Mononuclear cell (primary cell): ENCODE measurements around the gene AIDA. TPM values are rescaled to one million over a fixed set of nuclear protein-coding genes. Genes with fewer than 3 reads are reported as not detected.

Experiments used
- H3K27me3 ChIP-seq: 2 replicates; pipeline ENCODE4 v1.6.0; 2011; ENCODE audit warnings: low read length, control low read depth; ENCODE audit not compliant: insufficient read depth
- H3K4me1 ChIP-seq: 2 replicates; pipeline ENCODE4 v1.5.1; 2011; ENCODE audit warnings: mild to moderate bottlenecking, low read length, control low read depth; ENCODE audit not compliant: insufficient read depth
- H3K4me3 ChIP-seq: 2 replicates; pipeline ENCODE4 v1.5.1; 2011; ENCODE audit warnings: mild to moderate bottlenecking, low read length, moderate library complexity
- H3K9me3 ChIP-seq: 2 replicates; pipeline ENCODE4 v1.5.1; 2011; ENCODE audit warnings: low read depth, mild to moderate bottlenecking, control low read depth, low read length
- total RNA-seq: library from RNA; depleted of rRNA; stranded (reverse); fragments of >200 nt; gene quantifications from one replicate; pipeline ENCODE4 v1.2.3, GENCODE V29; 2012

Gene AIDA
- total RNA-seq, 1 donor = 22.6 TPM

DNA sequence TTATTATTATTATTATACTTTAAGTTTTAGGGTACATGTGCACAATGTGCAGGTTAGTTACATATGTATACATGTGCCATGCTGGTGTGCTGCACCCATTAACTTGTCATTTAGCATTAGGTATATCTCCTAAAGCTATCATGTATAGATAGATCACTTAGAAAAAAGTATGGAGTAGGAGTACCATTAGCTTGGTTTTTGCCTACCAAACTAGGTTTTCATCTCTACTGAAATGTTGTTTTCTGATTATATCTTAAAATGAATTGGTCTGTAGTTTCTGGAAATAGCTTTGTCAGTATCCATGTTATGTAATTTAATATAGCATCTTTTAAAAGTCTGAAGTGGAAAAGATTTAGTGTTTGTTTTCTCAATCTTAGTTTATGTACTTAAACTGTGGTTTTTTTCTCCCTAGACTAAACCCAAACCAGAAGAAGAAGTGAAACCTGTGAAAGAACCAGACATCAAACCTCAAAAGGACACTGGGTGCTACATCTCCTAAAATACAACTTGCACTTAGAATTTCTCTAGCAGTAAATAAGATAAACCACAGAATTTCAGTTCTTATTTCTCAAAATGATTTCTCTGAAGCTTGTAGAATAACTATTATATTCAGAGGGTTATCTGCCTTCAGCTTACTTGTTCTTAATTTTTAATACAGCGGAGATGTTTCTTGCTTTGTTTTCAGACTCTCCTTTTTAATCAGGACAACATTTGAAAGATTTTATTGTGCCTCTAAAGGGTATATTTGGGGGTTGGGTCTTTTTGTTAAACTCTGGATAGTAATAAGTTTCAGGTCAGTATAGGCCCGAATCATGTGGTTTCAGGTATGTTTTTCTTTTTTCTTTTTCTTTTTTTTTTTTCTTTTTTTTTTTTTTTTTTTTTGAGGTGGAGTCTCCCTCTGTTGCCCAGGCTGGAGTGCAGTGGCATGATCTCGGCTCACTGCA lies 20.2 kb upstream of the AIDA start:
- Histone ChIP-seq H3K4me3 (no peak overlapping the region), H3K4me1 (peaks cover 14% of the 10 kb centered on the region), H3K27me3 (no peaks in the 10 kb centered on the region), H3K9me3 (no peaks in the 10 kb centered on the region)

DNA sequence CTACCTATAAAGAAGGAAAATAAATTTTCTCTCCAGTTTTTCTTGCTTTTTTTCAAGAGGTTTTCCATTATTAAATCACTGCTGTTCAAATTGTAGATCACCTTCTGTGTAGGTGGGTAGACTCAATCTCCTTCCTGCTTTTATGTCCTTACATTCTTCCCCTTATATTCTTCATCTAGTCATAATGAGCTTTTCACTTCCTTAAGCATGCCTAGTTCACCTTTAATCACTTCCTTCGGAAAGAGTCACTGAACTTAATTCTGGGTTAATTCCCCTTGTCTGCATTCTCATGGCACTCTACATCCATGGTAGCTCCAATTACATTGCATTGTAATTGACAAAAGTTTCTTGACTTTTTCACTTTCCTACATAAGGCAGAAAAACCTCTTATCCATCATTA lies 18.6 kb upstream of the AIDA start:
- Histone ChIP-seq H3K27me3 (no peaks in the 10 kb centered on the region), H3K9me3 (no peaks in the 10 kb centered on the region), H3K4me3 (no peak overlapping the region), H3K4me1 (peaks cover 7% of the 10 kb centered on the region)

DNA sequence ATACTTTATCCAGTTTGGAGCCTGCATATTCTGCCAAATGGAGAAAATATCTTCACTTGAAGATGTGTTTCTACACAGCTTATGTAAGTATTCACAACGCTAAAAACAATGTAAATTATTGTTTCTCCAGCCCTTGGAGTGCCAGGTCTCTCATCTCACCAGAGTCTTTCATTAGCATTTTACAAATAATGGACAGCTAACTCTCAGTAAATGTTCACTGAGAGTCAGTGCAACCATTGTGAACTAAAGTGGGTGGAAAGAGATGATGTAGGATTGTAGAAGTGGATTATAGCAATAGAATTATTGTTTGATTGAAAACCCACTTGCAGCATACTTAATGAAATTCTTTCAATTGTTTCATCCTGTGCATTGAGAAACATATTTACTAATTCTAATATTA lies 16.5 kb upstream of the AIDA start:
- peaks cover 4% of the 10 kb centered on the region for H3K4me1 ChIP-seq
- H3K4me3 ChIP-seq = no peak overlapping the region
- H3K9me3 ChIP-seq = no peaks in the 10 kb centered on the region
- no peaks in the 10 kb centered on the region for H3K27me3 ChIP-seq

DNA sequence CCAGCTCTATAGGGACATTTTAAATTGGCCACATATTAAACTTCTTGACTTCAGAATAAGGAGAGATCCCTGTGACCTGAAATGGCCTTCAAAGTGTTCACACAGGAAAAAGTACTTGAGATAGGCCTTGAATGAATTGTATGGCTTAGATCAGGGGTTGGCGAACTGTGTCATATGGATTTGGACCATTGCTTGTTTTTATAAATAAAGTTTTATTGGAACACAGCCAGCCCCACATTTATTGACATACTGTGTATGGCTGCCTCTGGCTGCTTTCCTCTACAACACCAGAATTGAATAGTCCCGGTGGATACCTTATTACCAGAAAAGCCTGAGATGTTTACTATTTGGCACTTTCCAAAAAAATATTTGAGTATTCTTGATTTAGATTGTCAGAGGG lies 4.1 kb upstream of the AIDA start:
- Histone ChIP-seq H3K4me1 (peaks cover 14% of the 10 kb centered on the region), H3K9me3 (no peaks in the 10 kb centered on the region), H3K4me3 (no peak overlapping the region)

DNA sequence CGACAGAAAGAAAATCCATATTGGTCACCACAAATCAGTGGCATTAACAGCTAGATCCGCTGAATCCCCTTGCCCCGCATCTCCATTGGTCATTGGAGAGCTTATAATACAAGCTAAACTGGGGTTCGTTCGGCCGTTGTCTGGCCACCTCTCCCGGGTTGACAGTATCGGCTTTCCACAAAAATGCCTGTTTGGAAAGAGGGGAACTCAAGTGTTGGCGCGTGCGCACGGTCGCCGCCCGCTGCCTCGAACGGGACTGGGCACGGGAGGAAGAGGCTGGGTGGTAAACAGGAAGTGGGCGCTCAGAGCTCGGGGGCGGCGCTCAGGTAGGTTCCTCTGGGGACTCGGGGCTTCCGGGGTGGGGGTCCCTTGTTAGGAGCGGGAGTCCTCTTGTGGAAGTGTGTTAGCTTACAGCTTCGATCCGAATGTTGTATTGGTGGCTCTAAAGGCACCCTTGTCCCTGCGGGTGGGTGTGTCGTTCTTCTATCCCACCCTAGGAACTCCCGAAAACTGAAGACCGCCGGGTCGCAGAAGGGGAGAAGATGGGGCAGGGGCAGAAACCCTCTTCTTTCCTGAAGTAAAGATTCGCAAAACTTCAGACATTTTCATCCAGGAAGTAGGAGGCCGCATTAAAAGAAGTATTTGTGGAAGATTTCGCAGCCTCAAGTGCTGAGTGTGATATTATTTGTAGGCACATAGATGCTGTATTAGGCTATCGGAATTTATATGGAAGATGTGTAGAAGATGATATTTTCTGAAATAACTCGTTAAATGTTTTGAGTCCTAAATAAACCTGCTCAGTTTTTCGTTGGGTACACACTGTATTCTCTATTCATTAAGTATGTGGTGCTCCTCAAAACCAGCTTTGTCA lies 1.0 kb upstream of the AIDA start:
- H3K9me3 ChIP-seq = no peaks in the 10 kb centered on the region
- H3K4me1 ChIP-seq = peaks cover 37% of the 10 kb centered on the region
- no peaks in the 10 kb centered on the region for H3K27me3 ChIP-seq
- peak overlapping the region; percentile 91 for H3K4me3 ChIP-seq

More for the DNA sequence above, 4.1 kb upstream of the AIDA start:
- no peaks in the 10 kb centered on the region for H3K27me3 ChIP-seq

DNA sequence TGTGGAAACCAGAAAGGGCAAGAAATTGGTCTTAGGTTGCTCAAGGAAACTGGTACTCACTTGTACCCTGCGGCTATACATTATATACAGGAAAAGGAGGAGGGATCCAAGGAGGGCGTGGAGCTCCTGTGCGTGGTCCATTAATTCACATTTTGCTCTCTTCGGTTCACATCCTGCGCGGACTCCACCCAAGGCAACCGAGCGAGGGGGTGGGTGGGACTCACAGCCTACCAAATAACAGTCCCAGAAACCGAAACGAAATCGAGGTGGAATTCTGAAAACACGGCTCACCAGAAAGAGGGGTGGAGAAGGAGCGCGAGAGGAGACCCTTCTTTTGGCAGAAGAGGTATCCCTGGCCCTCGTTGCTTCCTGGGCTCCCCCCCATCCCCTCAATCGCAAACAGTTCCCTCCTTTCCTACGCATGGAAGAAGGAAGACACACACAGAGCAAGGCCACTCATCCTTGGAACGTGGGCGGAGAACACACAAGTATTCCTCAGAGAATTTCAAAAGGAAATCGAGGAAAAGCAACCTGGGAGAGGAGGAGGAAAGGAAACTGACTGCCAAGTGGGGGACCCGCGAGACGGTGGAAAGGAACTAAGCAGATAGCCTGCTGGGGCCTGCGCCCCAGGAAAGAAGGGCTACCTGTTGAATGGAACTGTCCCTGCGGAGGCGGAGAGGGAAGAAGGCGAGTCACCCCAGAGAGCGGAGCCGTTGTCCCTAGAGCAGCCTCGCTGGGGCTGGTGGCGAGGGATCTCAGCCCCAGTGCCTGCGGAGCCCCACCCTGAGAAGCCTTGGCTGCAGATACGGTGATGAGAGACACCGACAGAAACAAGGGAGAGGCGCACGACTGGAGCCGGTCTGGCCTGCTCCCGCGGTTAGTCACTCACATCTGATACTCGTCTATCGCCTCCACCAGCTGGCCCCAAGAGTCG lies 705 bp downstream of the AIDA start:
- no peaks in the 10 kb centered on the region for H3K9me3 ChIP-seq
- peak overlapping the region; percentile 91 for H3K4me3 ChIP-seq
- no peaks in the 10 kb centered on the region for H3K27me3 ChIP-seq
- H3K4me1 ChIP-seq = peaks cover 37% of the 10 kb centered on the region

DNA sequence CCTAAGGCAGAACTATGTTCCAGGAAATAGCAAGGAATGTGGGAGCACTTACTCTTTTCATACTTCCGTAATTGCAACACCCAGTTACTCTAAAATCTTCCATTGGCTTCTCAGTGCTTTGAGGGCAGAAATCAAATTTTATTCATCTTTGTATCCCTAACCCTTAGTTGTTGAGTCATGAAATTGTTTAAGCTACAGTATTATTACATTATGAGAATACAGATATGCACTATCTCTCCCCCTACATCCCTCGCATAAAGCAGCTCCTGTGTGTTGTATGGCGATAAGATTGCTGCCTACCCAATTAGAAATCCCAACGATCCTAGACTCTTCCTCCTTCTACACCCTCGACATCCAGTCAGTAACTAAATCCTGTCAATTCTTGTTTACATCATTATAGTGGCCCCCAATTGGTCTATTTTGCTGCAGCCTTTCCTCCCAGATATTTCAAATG lies 2.6 kb downstream of the AIDA start:
- Histone ChIP-seq H3K4me3 (no peak overlapping the region), H3K4me1 (peaks cover 32% of the 10 kb centered on the region), H3K27me3 (no peaks in the 10 kb centered on the region), H3K9me3 (no peaks in the 10 kb centered on the region)

DNA sequence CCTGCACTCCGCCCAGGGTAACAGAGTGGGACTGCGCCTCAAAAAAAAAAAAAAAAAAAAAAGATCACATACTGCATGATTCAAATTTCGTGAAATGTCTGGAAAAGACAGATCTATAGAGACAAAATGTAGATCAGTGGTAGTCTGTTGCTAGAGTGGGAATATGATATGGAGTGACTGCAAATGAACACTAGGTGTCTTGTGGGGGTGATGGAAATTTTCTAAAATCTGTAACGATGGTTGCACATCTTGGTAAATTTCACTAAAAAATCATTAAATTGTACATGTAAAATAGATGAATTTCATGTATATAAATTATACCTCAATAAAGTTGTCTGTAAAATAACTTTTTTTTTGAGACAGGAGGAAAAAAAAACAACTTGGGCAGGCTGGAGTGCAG lies 5.5 kb downstream of the AIDA start:
- peaks cover 22% of the 10 kb centered on the region for H3K4me1 ChIP-seq
- H3K27me3 ChIP-seq = no peaks in the 10 kb centered on the region
- no peaks in the 10 kb centered on the region for H3K9me3 ChIP-seq
- no peak overlapping the region for H3K4me3 ChIP-seq

DNA sequence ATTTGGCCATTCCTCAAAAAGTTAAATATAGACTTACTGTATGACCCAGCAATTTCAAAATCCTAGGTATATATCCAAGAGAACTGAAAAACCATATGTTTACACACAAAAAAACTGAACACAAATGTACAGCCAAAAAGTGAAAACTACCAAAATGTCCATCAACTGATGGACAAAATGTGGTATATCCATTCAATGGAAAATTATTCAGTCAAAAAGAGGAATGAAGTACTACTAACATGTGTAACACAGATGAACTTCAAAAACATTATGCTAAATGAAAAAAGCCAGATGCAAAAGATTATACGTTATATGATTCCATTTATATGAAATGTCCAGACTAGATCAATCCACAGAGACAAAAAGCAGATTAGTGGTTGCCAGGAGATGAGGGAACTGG lies 8.0 kb downstream of the AIDA start:
- Histone ChIP-seq H3K27me3 (no peaks in the 10 kb centered on the region), H3K4me3 (no peak overlapping the region), H3K9me3 (no peaks in the 10 kb centered on the region), H3K4me1 (peaks cover 4% of the 10 kb centered on the region)

DNA sequence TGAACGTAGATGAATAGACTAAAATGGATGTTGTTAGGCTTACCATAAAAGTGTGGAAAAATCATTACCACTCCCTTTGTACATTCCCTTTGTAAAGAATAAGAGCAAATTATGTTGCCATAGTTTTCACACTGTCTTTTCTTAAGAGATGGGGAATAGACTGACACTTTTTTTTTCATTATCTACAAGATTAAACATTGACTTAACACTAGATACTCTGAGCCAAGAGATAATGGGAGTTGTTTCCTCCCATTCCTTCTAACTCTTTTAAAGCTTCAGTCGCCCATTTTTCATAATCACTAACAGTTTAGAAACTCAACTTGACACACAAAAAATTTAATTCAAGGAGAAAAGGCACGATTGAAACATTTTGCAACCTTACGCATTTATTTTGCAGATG lies 10.1 kb downstream of the AIDA start:
- Histone ChIP-seq H3K4me3 (no peak overlapping the region), H3K9me3 (no peaks in the 10 kb centered on the region), H3K4me1 (no peaks in the 10 kb centered on the region), H3K27me3 (no peaks in the 10 kb centered on the region)

DNA sequence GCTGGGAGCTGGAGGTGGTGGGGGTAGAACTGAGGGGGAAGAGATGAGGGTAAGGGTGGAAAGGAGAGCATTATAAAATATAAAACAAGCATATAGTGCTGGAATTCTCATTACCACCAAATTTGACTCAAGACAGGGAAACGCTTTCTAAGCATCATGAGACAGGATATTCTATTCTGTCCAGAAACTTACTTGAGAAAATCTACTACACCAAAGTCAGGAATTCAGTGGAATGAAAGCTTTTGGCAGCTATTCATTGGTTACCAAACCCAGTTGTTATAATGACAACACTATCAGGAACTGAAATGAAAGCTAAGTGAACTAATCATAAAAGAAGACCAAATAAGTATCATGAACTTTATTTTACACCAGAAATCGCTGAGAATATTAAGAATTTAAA lies 14.5 kb downstream of the AIDA start:
- H3K27me3 ChIP-seq = no peaks in the 10 kb centered on the region
- H3K4me1 ChIP-seq = no peaks in the 10 kb centered on the region
- H3K4me3 ChIP-seq = no peak overlapping the region
- no peaks in the 10 kb centered on the region for H3K9me3 ChIP-seq

DNA sequence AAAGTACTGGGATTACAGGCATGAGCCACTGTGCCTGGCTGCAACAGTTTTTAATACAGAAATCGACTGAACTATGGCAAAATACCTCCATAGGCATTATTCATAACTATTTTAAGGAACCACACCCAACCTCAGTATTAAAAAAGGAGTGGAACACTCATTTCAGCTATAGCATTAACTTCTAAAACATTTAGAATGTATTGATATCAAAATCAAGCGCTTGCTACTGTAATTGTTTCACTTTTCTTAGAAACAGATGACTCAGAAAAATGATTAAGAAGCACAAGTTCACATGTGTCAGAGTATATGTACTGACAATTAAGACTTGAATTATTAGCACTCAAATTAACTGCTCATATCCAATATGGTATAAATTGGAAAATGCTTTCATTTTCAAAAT lies 15.1 kb downstream of the AIDA start:
- no peak overlapping the region for H3K4me3 ChIP-seq
- no peaks in the 10 kb centered on the region for H3K27me3 ChIP-seq
- no peaks in the 10 kb centered on the region for H3K4me1 ChIP-seq
- H3K9me3 ChIP-seq = no peaks in the 10 kb centered on the region

DNA sequence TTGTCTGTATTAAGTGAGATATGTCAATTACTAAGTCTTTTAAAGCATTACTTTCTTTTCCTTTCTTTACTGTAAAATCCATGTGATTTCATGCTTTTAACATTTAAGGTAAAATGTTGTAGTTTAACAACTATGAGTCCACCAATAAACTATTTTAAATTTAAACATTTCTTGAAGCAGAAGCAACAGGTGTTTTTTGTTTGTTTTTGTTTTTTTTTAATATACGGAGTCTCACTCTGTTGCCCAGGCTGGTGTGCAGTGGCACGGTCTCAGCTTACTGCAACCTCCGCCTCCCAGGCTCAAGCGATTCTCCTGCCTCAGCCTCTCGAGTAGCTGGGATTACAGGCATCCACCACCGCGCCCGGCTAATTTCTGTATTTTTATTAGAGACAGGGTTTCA lies 15.6 kb downstream of the AIDA start:
- no peaks in the 10 kb centered on the region for H3K4me1 ChIP-seq

DNA sequence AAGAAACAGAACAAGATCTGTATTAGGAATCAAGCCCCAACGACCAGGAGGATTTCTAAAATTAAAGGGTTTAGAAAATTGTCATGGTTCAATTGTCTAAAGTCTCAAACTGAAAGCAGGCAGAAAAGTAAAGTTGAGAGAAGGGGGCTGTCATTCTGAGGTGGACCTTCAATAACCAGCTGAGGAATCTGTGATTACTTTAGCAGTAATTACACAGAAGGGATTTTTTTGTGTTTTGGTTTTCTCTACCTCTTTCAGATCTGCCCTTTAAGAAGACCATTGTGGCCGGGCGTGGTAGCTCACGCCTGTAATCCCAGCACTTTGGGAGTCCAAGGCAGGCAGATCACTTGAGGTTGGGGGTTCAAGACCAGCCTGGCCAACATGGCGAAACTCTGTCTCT lies 17.4 kb downstream of the AIDA start:
- H3K4me3 ChIP-seq = no peak overlapping the region
- no peaks in the 10 kb centered on the region for H3K9me3 ChIP-seq
- no peaks in the 10 kb centered on the region for H3K27me3 ChIP-seq
- H3K4me1 ChIP-seq = no peaks in the 10 kb centered on the region

More for the DNA sequence above, 15.6 kb downstream of the AIDA start:
- H3K27me3 ChIP-seq = no peaks in the 10 kb centered on the region
- no peaks in the 10 kb centered on the region for H3K9me3 ChIP-seq
- no peak overlapping the region for H3K4me3 ChIP-seq
